ENCODE measurements around the gene MYH10.
"Not testable (repeated sequence)": the region's sequence is repeated elsewhere in the genome, so short reads cannot be mapped to it uniquely, and the experiment has no call there.

Gene MYH10

DNA sequence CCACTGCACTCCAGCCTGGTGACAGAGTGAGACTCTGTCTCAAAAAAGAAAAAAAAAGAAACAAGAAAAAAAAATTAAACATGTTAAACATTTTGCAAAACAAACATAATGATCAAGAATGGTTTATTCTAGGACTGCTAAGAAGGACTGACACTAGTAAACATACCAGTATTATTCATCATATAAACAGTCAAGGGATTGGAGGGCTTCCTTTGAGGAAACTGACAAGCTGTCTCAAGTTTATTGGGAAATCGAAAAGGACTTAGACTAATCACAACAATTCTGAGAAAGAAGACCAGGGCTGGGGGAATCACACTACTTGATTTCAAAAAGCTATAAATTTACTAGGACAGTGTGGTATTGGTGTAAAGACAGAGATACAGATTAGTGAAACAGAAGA lies 75.5 kb downstream of the MYH10 start:
- DNase-seq = no peak

- no peak for DNase-seq
These were observed 77.8 kb downstream of the MYH10 start for GRCh38 chr17:8552577-8553320.

DNA sequence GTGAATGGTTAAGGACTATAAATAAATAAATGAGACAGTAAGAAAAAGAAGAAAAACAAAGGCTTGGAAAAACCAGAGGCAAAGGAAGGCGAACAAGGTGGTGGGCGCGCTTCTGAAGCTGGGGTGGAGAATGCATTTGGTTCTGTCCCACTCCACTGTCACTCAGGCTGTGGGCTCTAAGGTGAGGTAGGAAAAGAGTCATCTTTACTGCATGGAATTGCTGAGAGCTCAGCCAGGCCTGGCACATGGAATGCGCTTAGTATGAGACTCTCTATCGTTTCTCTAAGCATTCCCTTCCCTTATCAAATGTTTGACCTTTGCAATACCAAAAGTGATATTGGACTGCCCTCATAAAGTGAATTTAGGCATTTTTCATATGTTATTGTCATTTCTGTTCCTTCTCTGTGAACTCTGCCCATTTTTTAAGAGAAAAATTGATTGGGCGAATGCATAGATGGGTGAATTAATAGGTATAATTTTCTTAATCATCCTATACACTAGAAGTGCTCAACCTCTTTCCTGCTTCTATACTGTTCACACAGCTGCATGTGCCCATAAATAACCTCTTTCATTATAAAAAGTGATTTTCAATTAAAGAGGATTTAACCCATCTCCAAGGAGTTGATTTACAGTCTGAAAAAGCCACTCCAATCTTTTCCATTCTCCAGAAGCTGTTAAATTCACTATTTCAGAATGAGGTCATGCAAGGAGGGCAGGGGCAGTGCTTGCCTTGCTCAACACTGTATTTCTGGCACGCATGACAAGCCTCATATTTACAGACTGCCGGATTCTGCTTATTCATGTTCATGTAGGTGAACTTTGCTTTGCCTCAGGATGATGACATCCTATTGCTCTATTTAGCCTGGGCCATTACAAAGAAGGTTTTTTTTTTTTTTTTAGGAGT lies 87.7 kb downstream of the MYH10 start:
- DNase-seq = no peak

- DNase-seq = not testable (repeated sequence)
These were observed 90.5 kb downstream of the MYH10 start for GRCh38 chr17:8539976-8540375.

- no peak for DNase-seq
These were observed 92.8 kb downstream of the MYH10 start for GRCh38 chr17:8537734-8538133.

DNA sequence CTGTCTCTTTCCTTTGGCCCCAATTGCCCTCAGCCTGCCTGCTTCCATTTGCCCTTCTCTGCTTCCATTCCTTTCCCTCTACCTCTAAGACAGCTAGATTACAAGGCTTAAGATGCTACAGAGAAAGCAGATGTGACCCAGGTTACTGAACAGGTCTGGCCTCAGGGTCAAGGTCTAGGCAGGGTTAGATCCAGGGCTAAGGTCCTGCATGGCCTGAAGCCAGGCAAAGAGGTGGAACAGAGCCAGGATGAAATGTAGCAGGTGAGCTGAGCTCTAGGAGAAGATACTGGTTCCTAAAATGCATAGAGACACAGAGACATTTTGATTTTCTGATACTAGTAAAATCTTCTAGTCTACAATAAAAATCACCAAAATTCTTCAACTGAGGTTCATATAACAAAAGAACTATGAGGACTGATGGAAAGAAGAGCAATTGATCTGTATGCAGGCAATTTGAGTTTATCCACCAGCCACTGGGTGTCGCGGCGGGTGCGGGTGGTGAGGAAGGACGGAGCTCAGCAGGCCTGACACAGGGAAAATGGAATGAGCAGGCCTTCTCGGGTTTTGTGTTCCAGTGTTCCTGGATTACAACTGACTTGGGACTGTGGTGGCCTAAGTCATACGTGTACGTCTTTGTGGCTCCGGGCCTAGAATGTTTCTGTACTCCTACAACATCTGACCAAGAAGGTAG lies 95.9 kb downstream of the MYH10 start:
- DNase-seq = no peak

DNA sequence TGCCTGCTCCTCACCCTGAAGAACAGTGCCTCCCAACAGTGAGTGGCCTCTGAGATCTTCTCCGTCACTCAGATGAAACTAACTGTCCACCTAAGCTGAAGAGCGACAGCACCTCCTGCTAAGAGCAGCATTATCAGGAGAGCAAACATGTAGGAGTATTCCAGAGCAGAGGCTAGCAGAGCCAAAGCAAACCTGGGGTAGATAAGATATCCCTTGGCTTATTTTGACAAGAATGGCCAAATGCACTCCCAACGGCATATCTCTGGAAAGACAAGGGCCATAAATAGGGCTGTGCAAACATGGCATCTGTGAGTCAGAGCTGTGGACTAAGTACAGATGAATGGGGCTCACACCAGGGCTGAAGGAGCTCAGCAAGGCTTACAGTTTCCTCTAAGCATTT lies 98.5 kb downstream of the MYH10 start:
- DNase-seq = no peak

DNA sequence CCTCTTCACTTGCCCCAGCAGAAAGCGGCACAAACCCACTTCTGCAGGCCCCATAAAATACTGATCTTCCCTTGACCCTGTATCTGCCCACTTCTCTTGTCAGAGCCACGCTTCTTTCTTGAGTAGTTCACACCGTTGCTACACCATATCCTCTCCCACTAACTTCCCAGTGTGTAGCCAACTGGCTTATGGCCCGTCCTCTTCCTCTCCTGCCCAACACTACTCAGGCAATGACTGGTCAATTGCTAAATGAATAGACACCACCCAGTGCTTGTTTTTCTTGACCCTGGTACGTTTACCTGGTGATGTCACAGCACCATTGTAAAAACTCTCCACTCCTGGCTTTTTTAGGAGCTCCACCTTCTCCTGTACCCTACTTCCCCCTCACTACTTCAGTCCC lies 107.9 kb downstream of the MYH10 start:
- no peak for DNase-seq

DNA sequence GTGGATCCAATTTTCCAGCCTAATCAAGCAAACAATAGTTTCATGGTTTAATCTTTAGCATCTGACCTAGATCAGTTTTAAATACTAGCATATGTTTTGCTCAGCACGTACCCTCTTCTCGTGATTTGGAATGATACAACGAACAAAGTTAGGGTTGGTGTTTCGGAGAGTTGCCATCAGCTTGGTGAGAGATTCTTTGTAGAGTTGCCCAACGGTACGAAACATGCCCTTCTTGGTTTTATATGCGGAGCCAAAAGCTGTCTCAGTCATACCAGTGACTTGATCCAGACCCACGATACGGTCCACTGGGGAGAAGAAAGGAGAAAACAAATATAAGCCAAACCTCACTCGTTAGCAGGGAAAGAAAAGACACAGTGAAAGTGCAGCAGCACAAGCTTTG lies 109.5 kb downstream of the MYH10 start:
- no peak for DNase-seq

DNA sequence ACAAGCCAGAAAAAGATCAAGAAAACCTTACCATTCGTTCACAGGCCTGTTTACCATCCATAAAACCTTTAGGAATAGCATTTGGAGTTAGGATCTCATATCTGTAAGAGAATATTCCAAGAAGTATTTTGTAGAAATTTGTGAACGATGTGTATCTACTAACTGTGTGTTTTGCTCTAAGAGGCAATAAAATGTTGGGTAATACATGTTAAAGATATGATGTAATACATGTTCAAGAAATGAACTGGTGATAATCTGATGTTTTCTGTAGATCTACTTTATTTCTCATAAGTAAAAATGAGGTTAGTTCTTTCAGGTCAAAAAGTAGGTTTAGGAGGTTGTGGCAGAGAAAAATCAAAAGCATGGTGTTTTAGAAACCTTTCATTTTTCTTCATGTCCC lies 111.7 kb downstream of the MYH10 start:
- no peak for DNase-seq

DNA sequence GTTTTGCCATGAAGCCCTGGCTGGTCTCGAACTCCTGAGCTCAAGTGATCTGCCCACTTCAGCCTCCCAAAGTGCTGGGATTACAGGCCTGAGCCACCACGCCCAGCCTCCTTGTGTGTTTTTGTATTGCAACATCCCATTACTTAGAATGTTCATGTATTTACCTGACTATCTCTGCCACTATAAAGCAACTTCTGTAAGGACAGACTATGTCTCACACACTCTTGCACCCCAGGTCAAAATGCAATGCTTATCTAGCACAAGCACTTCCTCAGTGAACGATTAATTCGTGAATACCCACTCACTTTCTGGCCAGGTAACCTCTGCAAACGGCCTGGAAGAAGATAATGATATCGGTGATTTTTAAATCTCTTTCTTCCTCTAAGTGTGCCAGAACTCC lies 112.2 kb downstream of the MYH10 start:
- no peak for DNase-seq

DNA sequence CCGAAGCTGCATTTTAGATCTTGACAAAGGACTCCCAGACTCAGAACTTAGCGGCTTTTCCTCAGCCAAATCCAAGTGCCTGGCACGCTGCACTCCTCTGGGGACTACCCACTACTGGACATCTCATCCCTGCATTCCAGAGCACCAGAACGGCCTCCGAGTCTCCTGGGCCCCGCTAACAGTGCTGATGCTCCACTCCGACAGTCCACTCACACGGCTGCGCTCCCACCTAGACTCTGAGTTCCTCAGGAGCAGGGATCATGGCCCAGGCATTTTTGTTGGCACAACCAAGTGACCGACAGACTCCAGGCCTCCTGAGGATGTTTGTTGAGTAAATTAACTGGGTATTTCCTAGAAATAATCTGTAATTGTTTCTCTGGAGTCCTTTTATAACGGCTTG lies 115.7 kb downstream of the MYH10 start:
- DNase-seq = no peak

- no peak for DNase-seq
These were observed 124.4 kb downstream of the MYH10 start for GRCh38 chr17:8506145-8506544.

DNA sequence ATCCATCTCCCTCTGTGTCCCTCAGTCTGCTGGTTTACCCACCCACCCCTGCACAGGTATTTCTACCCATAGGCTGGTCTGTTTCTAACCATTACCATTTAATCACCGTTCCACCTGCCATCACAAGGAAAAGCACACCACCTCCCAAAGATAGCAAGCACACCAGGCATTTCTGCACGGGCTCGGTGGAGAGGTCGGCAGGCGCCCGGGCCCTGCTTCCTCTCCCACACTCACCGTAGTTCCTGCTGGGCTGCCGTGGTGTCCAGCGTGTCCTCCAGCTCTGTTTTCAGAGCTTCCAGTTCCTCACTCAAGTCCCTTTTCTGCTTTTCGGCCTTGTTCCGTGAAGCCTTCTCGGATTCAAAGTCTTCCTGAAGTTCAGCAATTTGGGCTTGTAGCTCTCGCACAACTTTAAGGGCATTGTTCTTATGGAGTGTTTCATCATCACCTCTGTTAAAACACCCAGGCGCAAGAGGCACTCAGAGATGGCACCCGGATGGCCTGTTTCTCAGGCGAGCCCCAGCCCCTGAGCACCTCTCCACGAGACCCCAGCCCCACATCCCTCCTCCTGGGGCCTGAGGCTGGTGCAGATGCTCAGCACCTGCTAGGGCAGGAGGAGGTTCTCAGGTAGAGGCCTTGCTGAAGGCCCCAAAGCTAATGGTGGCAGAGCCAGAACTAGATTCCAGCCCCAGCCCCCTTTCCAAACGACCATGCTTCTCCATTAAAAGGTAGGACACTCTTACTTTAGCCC lies 125.9 kb downstream of the MYH10 start:
- no peak for DNase-seq

- DNase-seq = no peak
These were observed 126.7 kb downstream of the MYH10 start for GRCh38 chr17:8503807-8504206.

GRCh38 chr17:8503368-8503767 lies 127.2 kb downstream of the MYH10 start:
- no peak for DNase-seq

- no peak for DNase-seq
These were observed 128.4 kb downstream of the MYH10 start for GRCh38 chr17:8502126-8502525.

DNA sequence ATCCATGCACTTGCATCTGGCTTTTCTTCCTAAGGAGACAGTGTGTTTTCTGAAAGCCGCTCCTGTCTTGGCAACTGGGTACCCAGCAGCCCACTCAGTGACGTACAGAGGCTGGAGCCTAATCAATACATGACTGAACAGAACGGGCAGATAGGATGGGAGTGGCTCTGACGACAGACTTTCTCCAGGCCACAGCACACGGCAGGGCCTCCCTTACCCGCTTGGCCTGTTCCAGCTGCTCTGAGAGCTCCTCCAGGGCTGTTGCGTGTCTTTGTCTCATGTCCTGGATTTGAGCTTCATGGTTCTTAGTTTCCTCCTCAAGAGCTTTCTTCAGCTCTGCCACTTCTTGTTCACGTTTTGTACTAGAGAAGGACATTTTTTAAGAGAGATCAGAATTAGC lies 129.9 kb downstream of the MYH10 start:
- no peak for DNase-seq

GRCh38 chr17:8499614-8500013 lies 130.9 kb downstream of the MYH10 start:
- DNase-seq = no peak

DNA sequence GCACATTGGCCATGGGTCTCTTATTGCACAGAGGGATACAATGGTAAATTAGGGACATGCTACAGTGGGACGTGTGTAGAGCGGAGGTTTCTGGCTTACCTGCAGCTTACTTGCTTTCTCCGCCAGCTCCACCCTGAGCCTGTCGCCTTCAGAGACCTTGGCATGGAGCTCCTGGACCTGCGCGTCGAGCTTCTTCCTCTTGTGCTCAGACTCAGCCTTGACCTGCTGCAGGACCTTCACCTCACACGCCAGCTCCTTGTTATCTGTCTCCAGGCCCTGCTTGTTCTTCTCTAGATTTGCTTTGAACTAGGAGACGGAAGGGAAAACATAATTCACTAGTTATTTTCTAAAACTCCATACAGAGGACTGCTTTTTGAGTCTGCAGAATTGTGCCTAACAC lies 131.4 kb downstream of the MYH10 start:
- no peak for DNase-seq

- DNase-seq = no peak
These were observed 134.4 kb downstream of the MYH10 start for GRCh38 chr17:8496081-8496480.

DNA sequence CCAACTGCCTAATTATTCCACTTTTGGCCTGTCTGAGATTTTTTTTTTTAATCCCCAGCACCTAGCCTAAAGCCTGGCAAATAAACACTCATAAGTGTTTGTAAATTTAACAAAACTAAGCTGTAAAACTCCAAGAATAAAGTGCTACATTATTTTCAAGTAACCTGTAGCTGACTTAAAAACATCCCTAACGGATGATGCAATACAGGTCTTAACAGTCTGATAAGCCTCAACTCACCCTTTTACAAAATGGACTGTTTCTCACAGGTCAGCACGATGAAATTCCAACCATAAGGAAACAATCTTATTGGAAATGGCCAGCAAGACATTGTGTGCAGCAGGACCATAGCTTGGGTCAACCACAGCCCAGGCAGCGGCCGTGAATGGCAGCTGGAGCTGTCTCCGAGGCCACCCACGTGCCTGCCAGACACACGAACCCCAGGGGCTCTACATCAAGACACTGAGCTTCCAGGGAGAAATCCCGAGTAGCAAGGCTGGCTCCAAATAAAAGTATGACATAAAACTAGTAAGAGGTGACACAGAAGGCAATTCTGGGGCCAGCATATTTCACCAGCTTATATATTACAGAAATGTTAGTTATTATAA lies 135.9 kb downstream of the MYH10 start:
- no peak for DNase-seq

Measured in right kidney (tissue), 1 donor.